HG03108 (cell line): ENCODE results near the gene PSMG4.

Experiments
- ATAC-seq: cut with Tn5 transposase; IDR thresholded peaks from one replicate; pipeline ENCODE4 v1.9.1; 2021; ENCODE audit warnings: moderate library complexity; ENCODE audit not compliant: unreplicated experiment

PSMG4 gene

DNA sequence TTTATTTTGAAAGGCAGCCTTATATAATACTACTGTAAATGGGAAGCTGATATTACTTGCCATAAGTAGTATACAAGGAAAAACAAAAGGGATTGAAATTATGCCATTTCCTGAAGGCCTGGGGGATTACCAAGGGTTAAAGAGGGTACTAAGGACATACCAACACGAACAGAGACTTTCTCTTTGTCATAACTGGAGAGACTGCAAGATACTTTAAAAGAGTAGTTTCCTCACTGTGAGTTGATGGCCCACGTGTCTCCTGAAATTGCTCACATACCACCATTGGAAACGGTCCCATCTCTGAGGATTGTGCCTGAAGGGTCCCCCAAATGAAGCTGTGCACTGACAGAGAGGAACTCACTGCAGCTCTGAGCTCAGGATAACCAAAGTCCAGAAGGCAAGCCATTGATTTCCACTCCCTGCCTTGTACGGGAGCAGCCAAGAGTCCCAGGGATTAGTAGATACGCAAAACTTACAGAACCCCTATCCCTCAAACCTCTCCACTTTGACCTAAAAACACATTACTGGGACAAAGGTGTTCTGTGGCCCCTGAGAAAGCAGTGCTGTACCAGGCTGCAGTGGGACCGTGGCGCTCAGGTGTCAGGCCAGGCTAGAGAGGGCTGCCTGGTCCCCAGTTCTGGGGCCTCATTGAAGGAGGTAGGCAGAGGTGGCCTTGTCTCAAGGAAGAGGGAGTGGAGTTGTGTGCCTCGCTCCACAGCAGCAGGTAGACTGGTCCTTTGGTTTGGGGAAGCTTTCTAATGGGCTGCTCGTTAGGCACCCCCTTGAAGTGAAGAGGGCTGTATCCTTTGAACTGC lies 15.2 kb downstream of the PSMG4 start:
- no peak for ATAC-seq

- no peak for ATAC-seq
These were observed 17.7 kb downstream of the PSMG4 start for GRCh38 chr6:3276174-3277167.

GRCh38 chr6:3277251-3277650 lies 18.5 kb downstream of the PSMG4 start:
- no peak for ATAC-seq

- no peak for ATAC-seq
These were observed 19.2 kb downstream of the PSMG4 start for GRCh38 chr6:3277851-3278416.

- no peak for ATAC-seq
These were observed 19.9 kb downstream of the PSMG4 start for GRCh38 chr6:3278691-3279090.

DNA sequence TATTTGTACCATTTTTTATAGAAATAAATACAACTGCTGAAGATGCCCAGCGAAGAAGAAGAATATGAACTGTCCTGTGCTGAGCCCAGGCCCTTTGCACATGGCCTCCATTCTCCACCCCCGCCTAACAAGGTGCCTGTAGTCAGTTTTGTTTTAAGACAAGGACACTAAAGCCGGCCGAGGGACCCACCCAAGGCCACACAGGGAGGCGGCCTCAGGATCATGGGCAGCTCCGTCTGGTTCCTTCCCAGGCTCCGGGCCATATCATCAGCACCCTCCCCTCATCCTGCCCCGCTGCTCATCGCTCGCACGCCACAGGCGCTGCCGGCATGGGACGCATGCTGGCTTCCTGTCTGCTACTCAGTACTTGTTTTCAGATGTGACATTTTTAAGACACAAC lies 21.3 kb downstream of the PSMG4 start:
- ATAC-seq = no peak

DNA sequence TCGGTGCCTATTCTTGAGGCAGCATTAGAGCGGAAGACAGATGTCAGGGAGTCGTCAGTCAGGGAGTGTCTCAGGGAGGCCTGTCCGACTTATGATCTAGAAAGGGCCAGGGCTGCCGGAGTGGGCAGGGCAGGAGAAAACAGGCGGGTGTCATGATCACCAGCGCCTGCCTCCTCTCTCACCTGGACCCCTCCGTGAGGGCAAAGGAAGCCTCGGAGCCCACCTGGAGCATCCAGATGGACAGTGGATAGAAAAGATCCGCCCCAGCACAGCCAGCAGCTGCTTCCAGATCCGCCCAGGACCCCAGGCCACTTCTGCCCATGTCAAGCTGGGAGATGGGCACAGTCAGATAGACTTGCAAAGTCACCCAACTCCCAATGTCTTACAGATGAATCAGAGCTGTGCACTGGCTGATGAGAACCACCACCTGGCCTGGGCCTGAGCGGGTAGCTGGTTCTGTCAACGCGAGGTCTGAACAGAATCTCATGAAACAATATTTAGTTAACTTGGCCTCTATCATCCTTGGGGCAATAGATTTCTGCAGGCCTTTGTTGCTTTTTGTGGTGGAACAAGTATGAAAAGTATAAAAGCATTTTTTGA lies 22.2 kb downstream of the PSMG4 start:
- no peak for ATAC-seq

DNA sequence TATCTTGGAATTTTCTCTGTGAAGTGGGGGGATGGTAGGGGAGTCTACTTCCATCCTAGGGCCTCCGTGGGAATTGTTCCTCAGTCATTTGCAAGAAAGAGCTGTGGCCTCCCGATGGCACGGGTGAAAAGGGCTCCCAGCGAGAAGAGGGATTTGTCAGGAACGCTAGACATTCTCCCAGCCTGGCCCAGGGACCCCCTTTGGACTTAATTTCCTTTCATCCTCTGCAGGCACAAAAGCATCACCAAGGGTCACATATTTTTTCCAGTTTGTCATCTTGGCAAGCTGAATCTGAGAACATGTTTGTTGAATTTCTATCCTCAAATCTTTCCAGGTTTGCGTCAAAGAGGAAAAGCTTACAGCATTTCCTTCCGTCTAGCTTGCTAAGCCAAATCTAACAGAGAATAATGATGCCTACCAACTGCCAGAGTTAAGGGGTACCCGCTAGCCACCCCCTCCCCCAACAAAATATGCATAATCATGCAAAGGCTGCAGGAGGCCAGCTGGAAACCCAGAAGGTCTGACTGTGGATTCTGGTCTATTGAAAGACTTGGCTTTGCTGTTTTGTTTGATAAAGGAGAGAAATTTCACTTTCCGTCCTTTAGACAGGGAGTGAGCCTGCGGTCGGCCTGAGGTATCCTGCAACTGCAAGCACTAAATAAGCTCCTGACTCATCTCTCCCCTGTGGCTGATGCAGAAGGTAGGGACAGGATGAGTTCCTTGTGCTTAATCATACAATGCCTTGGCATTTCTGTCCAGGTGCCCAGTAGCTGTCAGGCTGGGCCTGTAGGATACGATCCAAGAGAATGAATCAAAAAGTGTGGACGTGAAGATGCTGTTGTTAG lies 23.1 kb downstream of the PSMG4 start:
- no peak for ATAC-seq

DNA sequence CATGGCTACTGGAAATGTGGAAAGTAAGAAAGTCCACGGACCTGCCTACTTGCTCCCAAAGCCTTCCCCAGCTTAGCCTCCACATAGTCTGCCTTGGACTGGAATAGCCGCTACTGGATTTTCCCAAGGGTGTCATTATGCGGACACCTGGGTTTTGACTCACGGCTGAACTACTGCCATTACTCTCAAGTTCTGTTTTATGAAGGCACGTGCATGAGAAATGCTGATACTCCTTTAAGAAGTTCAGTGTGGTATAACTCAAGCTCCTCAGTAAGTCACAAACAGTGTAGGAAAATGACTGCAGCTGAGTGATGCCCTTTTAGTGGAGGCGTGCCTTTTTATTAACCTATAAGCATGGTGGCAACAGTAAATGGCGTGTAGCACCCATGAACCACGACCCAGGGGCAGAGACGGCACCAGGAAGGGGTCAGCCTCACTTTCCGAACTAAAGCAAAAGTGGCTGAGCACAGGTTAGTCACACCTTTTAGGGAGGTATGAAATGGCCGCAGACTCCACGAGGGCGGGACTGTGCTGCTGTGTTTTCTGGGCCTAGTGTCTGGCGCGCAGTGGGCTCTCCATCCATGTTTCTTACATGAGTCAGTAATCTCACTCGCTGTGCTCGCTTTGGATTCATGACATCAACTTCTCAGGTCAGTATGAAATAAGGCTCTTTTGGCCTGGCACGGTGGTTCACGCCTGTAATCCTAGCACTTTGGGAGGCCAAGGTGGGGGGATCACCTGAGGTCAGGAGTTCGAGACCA lies 23.9 kb downstream of the PSMG4 start:
- ATAC-seq = no peak

- ATAC-seq = no peak
These were observed 24.5 kb downstream of the PSMG4 start for GRCh38 chr6:3283241-3283640.

GRCh38 chr6:3283641-3284435 lies 25.1 kb downstream of the PSMG4 start:
- ATAC-seq = no peak

DNA sequence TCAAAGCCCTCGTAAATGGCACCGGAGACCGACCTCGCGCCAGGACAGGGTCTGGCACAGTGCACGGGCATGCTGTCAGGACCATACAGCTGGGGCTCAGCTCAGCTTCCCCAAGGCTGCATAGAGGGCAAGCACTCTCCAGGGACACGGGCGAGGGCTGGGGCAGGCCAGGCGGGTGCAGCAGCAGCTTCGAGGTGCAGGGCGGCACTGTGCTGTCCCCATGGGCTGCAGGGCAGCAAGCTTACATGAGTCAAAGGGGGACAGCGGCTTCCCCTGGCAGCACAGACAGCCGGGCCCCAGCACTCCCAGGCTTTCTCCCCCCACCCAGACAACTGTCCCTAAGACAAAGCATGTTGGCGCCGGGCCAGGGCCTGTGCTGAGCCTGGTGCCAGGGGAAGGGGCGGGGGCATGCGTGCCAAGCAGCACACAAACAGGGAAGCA lies 25.7 kb downstream of the PSMG4 start:
- no peak for ATAC-seq

DNA sequence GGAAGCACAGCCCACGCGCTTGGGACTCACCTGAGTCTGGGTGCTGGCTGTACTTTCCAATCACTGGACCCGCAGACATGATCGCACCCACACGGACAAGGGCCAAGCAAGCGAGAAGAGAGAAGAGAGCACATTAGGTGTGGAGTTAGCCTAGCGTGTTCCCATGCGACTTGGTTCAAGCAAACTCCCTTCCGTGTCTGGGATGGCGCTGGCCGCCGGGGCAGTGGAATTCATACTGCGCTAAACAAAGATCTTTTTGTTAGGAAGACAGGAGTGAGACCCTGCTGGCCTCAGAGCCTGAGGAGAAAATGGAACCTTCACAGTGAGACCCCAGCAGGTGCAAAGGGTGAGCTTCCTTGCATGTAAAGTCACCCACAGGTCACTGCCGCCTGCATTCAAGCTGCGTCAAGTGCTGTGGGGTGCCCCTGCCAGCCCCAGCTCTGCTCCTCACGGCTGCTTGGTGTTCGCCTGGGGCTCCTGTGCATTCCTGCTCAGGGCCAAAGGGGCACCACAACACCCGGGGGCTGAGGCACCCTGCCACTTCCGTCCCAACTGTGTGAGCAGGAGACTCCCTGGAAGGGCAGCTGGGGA lies 26.4 kb downstream of the PSMG4 start:
- no peak for ATAC-seq

DNA sequence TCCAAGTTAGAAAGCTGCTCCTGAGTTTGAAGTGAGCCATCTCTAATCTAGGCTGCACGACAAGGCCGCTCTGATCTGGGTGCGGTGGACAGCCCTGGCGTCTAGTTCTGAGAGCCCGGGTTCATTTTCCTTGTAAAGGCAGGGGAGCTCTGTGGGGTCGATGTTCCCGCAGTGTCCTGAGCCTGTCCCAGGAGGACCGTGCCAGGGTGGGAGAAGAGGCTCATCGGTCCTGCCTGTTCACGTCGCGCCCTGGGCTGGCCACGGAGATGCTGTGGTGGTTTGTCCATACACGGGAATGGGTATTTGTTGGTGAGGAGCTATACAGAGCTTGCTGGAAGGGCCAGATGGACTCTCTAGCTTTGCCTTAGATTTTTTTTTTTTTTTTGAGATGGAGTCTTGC lies 27.0 kb downstream of the PSMG4 start:
- no peak for ATAC-seq

GRCh38 chr6:3286641-3287171 lies 28.0 kb downstream of the PSMG4 start:
- no peak for ATAC-seq

DNA sequence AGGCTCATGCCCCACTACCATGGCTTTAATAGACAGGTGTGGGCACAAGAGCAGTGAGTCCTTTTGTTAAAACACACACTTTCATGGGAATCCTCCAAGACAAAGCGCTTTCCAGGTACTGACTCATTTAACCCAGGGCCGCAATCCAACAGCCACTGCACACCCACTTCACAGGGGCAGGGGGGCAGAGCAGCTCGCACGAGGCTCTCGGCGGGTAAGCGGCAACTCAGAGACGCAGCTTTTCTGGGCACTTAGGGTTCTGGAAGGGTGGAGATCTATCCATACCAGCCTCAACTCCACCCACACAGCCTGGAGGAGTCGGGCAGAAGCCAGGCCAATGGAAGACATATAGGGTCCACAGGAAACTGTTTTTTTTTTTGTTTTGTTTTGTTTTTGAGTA lies 28.6 kb downstream of the PSMG4 start:
- no peak for ATAC-seq

GRCh38 chr6:3287976-3288707 lies 29.4 kb downstream of the PSMG4 start:
- no peak for ATAC-seq
